ENCODE results near the gene PRR5. TPM values are rescaled to one million over a fixed set of nuclear protein-coding genes. Genes with fewer than 3 reads are reported as not detected.

PRR5 gene
- total and polyA plus RNA-seq, 2 of the 13 experiments (the other 11 are each of a cell fraction or from before 2014, with no cell fraction given), result 11.6 to 27.5 TPM

DNA sequence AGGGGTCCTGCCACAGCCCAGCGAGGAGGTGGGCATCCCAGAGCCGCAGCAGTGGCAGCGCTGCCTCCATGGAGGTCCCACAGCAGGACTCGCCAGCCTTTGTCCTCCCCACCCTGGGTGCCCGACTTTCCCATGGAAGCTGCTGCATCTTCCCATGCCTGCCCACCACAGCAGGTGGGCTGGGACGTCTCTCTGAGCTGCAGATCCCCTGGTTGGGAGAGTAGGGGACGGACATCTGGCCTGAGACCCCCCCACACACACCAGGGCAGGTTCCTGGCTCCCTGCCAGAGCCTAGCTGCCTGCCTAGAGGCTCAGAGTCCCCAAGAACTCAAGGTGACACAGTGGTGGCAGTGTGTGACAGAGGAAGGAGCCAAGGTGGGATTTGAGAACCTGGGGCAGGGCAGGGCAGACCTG lies 21.5 kb upstream of the PRR5 start (continued):
- TF ChIP-seq, protein P1, sequence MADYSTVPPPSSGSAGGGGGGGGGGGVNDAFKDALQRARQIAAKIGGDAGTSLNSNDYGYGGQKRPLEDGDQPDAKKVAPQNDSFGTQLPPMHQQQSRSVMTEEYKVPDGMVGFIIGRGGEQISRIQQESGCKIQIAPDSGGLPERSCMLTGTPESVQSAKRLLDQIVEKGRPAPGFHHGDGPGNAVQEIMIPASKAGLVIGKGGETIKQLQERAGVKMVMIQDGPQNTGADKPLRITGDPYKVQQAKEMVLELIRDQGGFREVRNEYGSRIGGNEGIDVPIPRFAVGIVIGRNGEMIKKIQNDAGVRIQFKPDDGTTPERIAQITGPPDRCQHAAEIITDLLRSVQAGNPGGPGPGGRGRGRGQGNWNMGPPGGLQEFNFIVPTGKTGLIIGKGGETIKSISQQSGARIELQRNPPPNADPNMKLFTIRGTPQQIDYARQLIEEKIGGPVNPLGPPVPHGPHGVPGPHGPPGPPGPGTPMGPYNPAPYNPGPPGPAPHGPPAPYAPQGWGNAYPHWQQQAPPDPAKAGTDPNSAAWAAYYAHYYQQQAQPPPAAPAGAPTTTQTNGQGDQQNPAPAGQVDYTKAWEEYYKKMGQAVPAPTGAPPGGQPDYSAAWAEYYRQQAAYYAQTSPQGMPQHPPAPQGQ (CRISPR knock-in tag; IDR thresholded peaks at IDR 0.05; ENCODE audit: borderline replicate concordance), result no peak
- TF ChIP-seq POLR2AphosphoS2 (IDR thresholded peaks at IDR 0.05; ENCODE audit: low read depth, low read length) (no peak), ZNF20 (CRISPR knock-in tag; IDR thresholded peaks at IDR 0.05) (no peak), KAT8 (CRISPR knock-in tag; IDR thresholded peaks at IDR 0.05) (no peak)

- Histone ChIP-seq H3K27me3 (ENCODE audit: control insufficient read depth in 1 of 2, insufficient read depth in 2 of 2, low read length in 2 of 2) (no peaks in the 10 kb centered on the region; a peak in 1 of 5 replicates), H3K9me3 (ENCODE audit: low read length) (no peaks in the 10 kb centered on the region), H2AFZ (ENCODE audit: low read length) (no peak overlapping the region), H3K4me2 (ENCODE audit: low read depth, low read length) (no peak overlapping the region), H3K27ac (ENCODE audit: extremely low read length, insufficient read depth, low read length) (no peak overlapping the region), H3K9ac (ENCODE audit: insufficient read depth, low read depth, low read length) (no peak overlapping the region), H3K4me3 (replicated peaks in 1 of 3; ENCODE audit: insufficient read depth in 1 of 3, low read depth in 2 of 3, low read length in 3 of 3) (no peak overlapping the region), H3K36me3 (replicated peaks in 1 of 2; ENCODE audit: control insufficient read depth in 1 of 2, insufficient read depth in 2 of 2, low read length in 2 of 2) (peaks cover 0 to 7% of the 10 kb centered on the region in 2 experiments; a peak in 2 of 5 replicates), H3K4me1 (ENCODE audit: insufficient read depth, low read length) (peaks cover 84% of the 10 kb centered on the region), H3K79me2 (ENCODE audit: insufficient read depth, low read length) (peaks cover 56% of the 10 kb centered on the region), H4K20me1 (ENCODE audit: insufficient read depth, low read length) (peaks cover 3% of the 10 kb centered on the region)
- 86% methylated on average over 11 of the region's 11 CpGs for WGBS (ENCODE audit: low lambda C conversion rate)
- in situ Hi-C loops (cut with HindIII; ENCODE audit: extremely low pct_ligation_motif_present, low pct_unique_long_range_greater_than_20kb) (no loop called here), intact Hi-C loops (cut with micrococcal nuclease; ENCODE audit: unreplicated experiment) (no loop called here)
- FAIRE-seq (no peak), DNase-seq (ENCODE audit: low spot score) (no peak), ATAC-seq (no peak)
- BruUV-seq (replicated peaks), result no TSS peak
- ChIA-PET CTCF (ENCODE audit: low intra/inter-chr PET ratio, low total read pairs) (no interaction called here), POLR2A (no interaction called here)
- TF ChIP-seq ZNF318 (CRISPR knock-in tag; IDR thresholded peaks at IDR 0.05), result no peak
- no peak for TF ChIP-seq RARA (CRISPR knock-in tag; IDR thresholded peaks at IDR 0.05)
- TF ChIP-seq TIGD3 (CRISPR knock-in tag; IDR thresholded peaks at IDR 0.05; ENCODE audit: borderline replicate concordance), result no peak
- TF ChIP-seq ZNF768 (CRISPR knock-in tag; IDR thresholded peaks at IDR 0.05), result no peak
These were observed 19.3 kb upstream of the PRR5 start for GRCh38 chr22:44682556-44683168.
